Mammary microvascular endothelial cell (primary cell): ENCODE data around the gene TAC1. TPM values are rescaled to one million over a fixed set of nuclear protein-coding genes. Genes with fewer than 3 reads are reported as not detected.

Experiments
- total RNA-seq: library from RNA; depleted of rRNA; stranded (reverse); fragments of >200 nt; gene quantifications from 2 replicates; pipeline ENCODE4 v1.2.3, GENCODE V29; 2015

Gene TAC1, protein sequence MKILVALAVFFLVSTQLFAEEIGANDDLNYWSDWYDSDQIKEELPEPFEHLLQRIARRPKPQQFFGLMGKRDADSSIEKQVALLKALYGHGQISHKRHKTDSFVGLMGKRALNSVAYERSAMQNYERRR
- not detected in 2 replicates for total RNA-seq

DNA sequence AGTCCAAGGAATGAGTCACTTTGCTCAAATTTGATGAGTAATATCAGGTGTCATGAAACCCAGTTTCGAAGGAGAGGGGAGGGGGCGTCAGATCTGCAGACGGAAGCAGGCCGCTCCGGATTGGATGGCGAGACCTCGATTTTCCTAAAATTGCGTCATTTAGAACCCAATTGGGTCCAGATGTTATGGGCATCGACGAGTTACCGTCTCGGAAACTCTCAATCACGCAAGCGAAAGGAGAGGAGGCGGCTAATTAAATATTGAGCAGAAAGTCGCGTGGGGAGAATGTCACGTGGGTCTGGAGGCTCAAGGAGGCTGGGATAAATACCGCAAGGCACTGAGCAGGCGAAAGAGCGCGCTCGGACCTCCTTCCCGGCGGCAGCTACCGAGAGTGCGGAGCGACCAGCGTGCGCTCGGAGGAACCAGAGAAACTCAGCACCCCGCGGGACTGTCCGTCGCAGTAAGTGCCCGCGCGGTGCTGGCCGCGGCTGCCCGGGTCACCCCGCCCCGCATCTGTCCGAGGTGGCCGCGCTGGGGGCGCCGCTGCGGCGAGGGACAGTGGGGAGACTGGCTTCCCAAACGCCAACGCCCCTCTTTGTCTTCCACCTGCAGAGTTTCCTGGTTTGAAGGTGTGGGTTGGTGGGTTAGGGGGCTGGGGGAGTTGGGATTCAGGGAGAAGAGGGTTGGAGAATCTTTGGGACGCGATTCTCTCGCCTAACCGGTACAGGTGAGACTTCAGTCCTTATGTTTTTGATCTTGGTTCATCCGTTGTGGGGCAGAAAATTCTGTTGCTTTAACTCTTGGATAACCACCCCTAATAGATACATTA, at the start of gene TAC1:
TAC1 (plus strand) TSS at position 351 of the 829 bp plus-strand sequence. CDS start 527 bp downstream, outside the sequence.

Other genes with a start within 250 kb of the TAC1 start
- 8.5 and 11.5 TPM in 2 replicates for gene ASNS, start 140.3 kb downstream of the TAC1 start, total RNA-seq